Caco-2 (cell line): ENCODE data around the gene CHGA. TPM values are rescaled to one million over a fixed set of nuclear protein-coding genes. Genes with fewer than 3 reads are reported as not detected.

ENCODE experiments used
- BruUV-seq: library from RNA; stranded (reverse); fragments of 400-500 nt; replicated peaks from 2 replicates; lab custom pipeline; 2021; lab: Mats Ljungman, UMichigan
- CTCF ChIA-PET: fragments of 300-600 bp; sonication (Branson Sonifier 250); formaldehyde crosslinking; loops from one replicate; lab custom pipeline; 2022; ENCODE audit warnings: antibody characterized with exemption; lab: Charles Lee
- POLR2A ChIA-PET: fragments of 300-600 bp; sonication (Branson Sonifier 250); formaldehyde crosslinking; loops from one replicate; lab custom pipeline; 2022; ENCODE audit warnings: antibody characterized with exemption; lab: Charles Lee
- DNase-seq, 2 experiments: peaks; one replicate each; pipeline versions ENCODE4 v3.0.0 to v3.0.0-alpha.2; 2020 to 2022
- H3K27me3 ChIP-seq: replicated peaks from 2 replicates; pipeline ENCODE4 v1.6.0; 2011; ENCODE audit warnings: low read length; ENCODE audit not compliant: control insufficient read depth, insufficient read depth
- H3K36me3 ChIP-seq: 2 replicates; pipeline ENCODE4 v1.5.1; 2011; ENCODE audit warnings: low read length; ENCODE audit not compliant: control insufficient read depth, insufficient read depth
- H3K4me1 ChIP-seq: fragments of 250-450 bp; sonication (Bioruptor Pico); 2 replicates; pipeline ENCODE4 v1.5.1; 2020; ENCODE audit warnings: mild to moderate bottlenecking
- H3K4me3 ChIP-seq: 2 replicates; pipeline ENCODE4 v1.5.1; 2011; ENCODE audit warnings: low read depth, mild to moderate bottlenecking, control low read depth, low read length
- H3K9me3 ChIP-seq: fragments of 250-450 bp; sonication (Bioruptor Pico); 2 replicates; pipeline ENCODE4 v1.5.1; 2020; ENCODE audit warnings: mild to moderate bottlenecking, moderate library complexity
- H3K27ac Mint-ChIP-seq: one replicate; pipeline ENCODE4 v1.8.0; 2022; ENCODE audit warnings: mixed read lengths; ENCODE audit not compliant: unreplicated experiment
- H3K27me3 Mint-ChIP-seq: one replicate; pipeline ENCODE4 v1.8.0; 2022; ENCODE audit warnings: mixed read lengths; ENCODE audit not compliant: insufficient read depth, unreplicated experiment
- H3K36me3 Mint-ChIP-seq: one replicate; pipeline ENCODE4 v1.8.0; 2022; ENCODE audit warnings: mild to moderate bottlenecking, mixed read lengths; ENCODE audit not compliant: insufficient read depth, unreplicated experiment
- H3K4me1 Mint-ChIP-seq: one replicate; pipeline ENCODE4 v1.8.0; 2022; ENCODE audit warnings: low read depth, mixed read lengths; ENCODE audit not compliant: unreplicated experiment
- H3K4me3 Mint-ChIP-seq: one replicate; pipeline ENCODE4 v1.8.0; 2022; ENCODE audit warnings: mild to moderate bottlenecking, moderate library complexity, mixed read lengths; ENCODE audit not compliant: unreplicated experiment
- H3K9me3 Mint-ChIP-seq: one replicate; pipeline ENCODE4 v1.8.0; 2022; ENCODE audit warnings: mixed read lengths; ENCODE audit not compliant: unreplicated experiment
- CTCF ChIP-seq, 2 experiments: fragments of 200-600 bp in 1 of 2; IDR thresholded peaks; 1 replicate in 1 of 2; 2 replicates in 1 of 2; pipeline versions ENCODE4 v1.5.1 to v1.8.0; 2011 to 2022; ENCODE audit warnings: antibody characterized with exemption in 1 of 2, control low read depth in 1 of 2, inconsistent platforms in 1 of 2, low read depth in 1 of 2, low read length in 1 of 2, mild to moderate bottlenecking in 1 of 2, moderate library complexity in 1 of 2; ENCODE audit not compliant: insufficient read depth in 1 of 2, severe bottlenecking in 1 of 2, unreplicated experiment in 1 of 2
- intact Hi-C: fragments of 100-400 bp; cut with micrococcal nuclease; formaldehyde crosslinking; loops from one replicate; pipeline ENCODE4 v1.10.0; 2022; ENCODE audit not compliant: unreplicated experiment
- total RNA-seq: library from RNA; stranded (reverse); gene quantifications from 2 replicates; pipeline ENCODE4 v1.2.3, GENCODE V29; 2022

Gene CHGA
- total RNA-seq, 1 experiment from 2014 or later: not detected

- intact Hi-C loops: loop anchor here (10.0 kb wide), 1 partner anchor 71 kb away; no protein-coding TSS in a partner anchor
These were observed 40.6 kb downstream of the CHGA start for GRCh38 chr14:92963301-92964123.

GRCh38 chr14:92964124-92965109 lies 41.5 kb downstream of the CHGA start:
- intact Hi-C loops: loop anchor here (10.0 kb wide), 1 partner anchor 70 kb away; no protein-coding TSS in a partner anchor
- ChIA-PET POLR2A (no interaction called here), CTCF (no interaction called here)
- H3K4me3 Mint-ChIP-seq: no peak overlapping the region
- no peak overlapping the region for H3K4me3 ChIP-seq
- no peak for TF ChIP-seq CTCF (IDR thresholded peaks at IDR 0.05; ENCODE audit: insufficient read depth in 1 of 2, low read depth in 1 of 2, low read length in 1 of 2, severe bottlenecking in 1 of 2, unreplicated experiment in 1 of 2)
- H3K27me3 Mint-ChIP-seq: no peaks in the 10 kb centered on the region
- H3K9me3 ChIP-seq: no peaks in the 10 kb centered on the region
- no peak overlapping the region for H3K27ac Mint-ChIP-seq
- no peaks in the 10 kb centered on the region for H3K4me1 ChIP-seq
- no peaks in the 10 kb centered on the region for H3K9me3 Mint-ChIP-seq
- DNase-seq: no peak
- no peaks in the 10 kb centered on the region for H3K27me3 ChIP-seq
- no TSS peak for BruUV-seq
- no peaks in the 10 kb centered on the region for H3K36me3 Mint-ChIP-seq
- H3K4me1 Mint-ChIP-seq: no peaks in the 10 kb centered on the region
- H3K36me3 ChIP-seq: no peaks in the 10 kb centered on the region; the same call in 1 of the 2 replicates

More at GRCh38 chr14:92963301-92964123, 40.6 kb downstream of the CHGA start:
- H3K4me1 ChIP-seq: no peaks in the 10 kb centered on the region
- Mint-ChIP-seq H3K27me3 (no peaks in the 10 kb centered on the region), H3K27ac (no peak overlapping the region), H3K9me3 (no peaks in the 10 kb centered on the region), H3K4me3 (no peak overlapping the region), H3K36me3 (peaks cover under 1% of the 10 kb centered on the region), H3K4me1 (no peaks in the 10 kb centered on the region)
- no peaks in the 10 kb centered on the region for H3K9me3 ChIP-seq
- ChIA-PET CTCF (no interaction called here), POLR2A (no interaction called here)
- no peak overlapping the region for H3K4me3 ChIP-seq
- no peak for TF ChIP-seq CTCF (IDR thresholded peaks at IDR 0.05; ENCODE audit: insufficient read depth in 1 of 2, low read depth in 1 of 2, low read length in 1 of 2, severe bottlenecking in 1 of 2, unreplicated experiment in 1 of 2)
- no peaks in the 10 kb centered on the region; the same call in 1 of the 2 replicates for H3K36me3 ChIP-seq
- no TSS peak for BruUV-seq
- no peaks in the 10 kb centered on the region for H3K27me3 ChIP-seq
- DNase-seq: no peak

DNA sequence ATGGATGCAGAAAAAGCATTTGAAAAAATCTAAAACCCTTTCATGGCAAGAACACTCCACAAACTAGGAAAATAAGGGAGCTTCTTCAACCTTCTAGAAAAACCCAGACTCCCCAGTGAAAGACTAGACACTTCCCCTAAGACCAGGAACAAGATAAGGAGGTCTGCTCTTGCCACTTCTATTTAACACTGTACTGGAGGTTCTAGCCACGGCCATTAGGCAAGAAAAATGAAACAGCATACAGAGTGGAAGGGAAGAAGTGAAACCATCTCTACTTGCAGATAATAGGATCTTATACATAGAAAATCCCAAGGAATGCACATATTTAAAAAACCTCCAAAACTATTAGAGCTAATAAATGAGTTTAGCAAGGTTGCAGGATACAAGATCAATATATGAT lies 42.3 kb downstream of the CHGA start:
- Histone ChIP-seq H3K4me1 (no peaks in the 10 kb centered on the region), H3K4me3 (no peak overlapping the region), H3K9me3 (no peaks in the 10 kb centered on the region), H3K27me3 (no peaks in the 10 kb centered on the region), H3K36me3 (no peaks in the 10 kb centered on the region; the same call in 1 of the 2 replicates)
- H3K27ac Mint-ChIP-seq: no peak overlapping the region
- CTCF ChIA-PET: no interaction called here
- TF ChIP-seq CTCF (IDR thresholded peaks at IDR 0.05; ENCODE audit: insufficient read depth in 1 of 2, low read depth in 1 of 2, low read length in 1 of 2, severe bottlenecking in 1 of 2, unreplicated experiment in 1 of 2): no peak
- BruUV-seq: no TSS peak
- no peaks in the 10 kb centered on the region for H3K27me3 Mint-ChIP-seq
- no peaks in the 10 kb centered on the region for H3K9me3 Mint-ChIP-seq
- no peaks in the 10 kb centered on the region for H3K36me3 Mint-ChIP-seq
- intact Hi-C loops: loop anchor here (10.0 kb wide), 1 partner anchor 70 kb away; no protein-coding TSS in a partner anchor
- no peak overlapping the region for H3K4me3 Mint-ChIP-seq
- no peaks in the 10 kb centered on the region for H3K4me1 Mint-ChIP-seq
- POLR2A ChIA-PET: no interaction called here
- DNase-seq: no peak
